NCI-H774 (cell line): ENCODE measurements around the gene IGF1R.

Experiments
- DNase-seq: peaks from one replicate; lab custom pipeline; 2025; lab: John Stamatoyannopoulos, UW

Gene IGF1R

DNA sequence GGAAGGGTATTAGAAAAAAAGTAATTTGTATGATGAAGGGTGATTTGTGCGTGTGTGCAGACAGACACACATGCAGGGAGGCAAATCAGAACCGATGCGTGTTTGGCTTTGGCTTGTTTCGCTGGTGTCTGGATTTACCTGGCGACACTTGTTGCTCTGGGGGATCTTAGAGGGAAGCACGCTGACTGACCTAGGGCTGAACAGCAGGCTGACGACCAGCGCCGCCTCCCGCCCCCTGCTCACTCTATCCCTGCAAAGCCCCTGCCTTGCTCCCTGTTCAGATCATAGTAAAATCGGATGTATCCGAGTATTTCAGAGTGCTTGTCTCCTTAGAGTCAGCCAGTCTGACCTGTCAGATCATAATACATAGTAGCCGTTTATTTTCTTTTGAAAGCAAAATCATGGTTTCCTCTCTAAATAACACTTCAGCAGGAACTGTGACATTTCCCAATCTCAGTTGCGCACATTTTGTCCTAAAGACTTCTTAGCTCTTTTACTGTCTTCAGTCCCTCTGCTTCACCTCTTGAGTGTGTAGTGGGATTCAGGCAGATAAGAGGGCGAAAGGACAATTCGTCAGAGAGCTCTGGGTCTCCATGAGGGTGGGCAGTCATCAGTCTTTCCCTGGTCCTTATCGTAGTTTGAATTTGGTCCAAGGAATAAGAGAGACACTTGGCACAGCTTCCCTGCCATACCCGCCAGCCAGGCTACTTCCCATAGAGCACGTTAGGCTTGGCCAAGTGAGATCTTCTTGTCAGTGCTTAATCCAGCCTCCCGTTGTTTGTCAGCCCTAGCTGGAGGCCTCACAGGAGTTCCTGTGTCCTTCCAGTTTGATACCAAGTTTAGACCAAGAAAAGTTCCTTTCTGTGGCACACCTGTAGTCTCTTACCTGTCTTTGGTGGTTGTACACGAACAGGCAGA is 261.9 kb downstream of the IGF1R start:
- DNase-seq = no peak

DNA sequence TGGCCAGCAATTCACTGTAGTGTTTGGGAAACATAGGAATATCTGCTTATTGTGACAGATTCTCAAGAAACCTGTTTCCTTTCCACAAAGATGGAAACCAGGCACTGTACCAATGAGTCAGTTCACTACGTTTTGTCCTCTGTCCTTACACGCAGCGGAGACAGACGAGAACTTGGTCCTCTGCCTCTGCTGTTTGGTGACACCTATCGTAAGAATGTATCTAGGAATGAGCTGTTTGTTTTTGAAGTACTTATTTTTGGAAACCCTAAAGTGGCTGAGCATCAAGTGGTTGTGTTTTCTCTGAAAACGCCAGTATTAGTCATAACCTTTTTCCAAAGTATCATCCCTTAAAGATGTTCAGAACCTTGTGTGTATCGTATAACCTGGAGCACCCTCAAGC is 266.3 kb downstream of the IGF1R start:
- DNase-seq = no peak

DNA sequence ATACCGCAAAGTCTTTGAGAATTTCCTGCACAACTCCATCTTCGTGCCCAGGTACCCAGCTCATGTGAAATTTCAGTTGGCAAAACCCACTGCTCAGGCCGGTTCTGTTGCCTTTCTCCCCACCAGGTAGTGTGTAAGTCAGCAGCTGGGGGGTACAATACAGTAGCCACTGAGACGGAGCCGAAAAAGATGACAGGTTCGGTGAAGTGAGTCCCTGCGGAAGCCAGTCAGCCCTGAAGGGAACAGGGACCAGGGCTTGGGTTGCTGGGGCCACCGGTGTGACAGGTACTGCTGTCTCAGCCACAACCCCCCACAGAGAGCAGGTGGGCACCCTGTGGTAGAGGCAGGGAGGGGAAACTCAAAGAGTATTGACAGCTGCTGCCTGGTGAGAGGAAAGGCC is 268.5 kb downstream of the IGF1R start:
- no peak for DNase-seq

DNA sequence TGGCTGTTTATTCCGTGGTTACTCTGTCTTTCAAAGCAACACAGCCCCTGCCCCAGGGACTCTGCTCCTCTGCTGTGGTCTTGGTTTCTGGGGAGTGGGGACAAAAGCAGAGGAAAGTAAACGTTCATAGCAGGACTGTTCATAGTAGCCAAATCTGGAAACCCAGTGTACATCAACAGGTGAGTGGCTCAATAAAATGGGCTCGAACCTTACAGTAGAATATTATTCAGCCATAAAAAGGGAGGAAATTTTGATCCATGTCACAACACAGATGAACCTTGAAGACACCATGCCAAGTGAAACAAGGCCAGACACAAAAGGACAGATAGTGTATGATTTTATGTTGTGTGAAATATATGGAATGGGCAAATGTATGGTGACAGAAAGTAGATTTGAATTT is 269.1 kb downstream of the IGF1R start:
- no peak for DNase-seq

DNA sequence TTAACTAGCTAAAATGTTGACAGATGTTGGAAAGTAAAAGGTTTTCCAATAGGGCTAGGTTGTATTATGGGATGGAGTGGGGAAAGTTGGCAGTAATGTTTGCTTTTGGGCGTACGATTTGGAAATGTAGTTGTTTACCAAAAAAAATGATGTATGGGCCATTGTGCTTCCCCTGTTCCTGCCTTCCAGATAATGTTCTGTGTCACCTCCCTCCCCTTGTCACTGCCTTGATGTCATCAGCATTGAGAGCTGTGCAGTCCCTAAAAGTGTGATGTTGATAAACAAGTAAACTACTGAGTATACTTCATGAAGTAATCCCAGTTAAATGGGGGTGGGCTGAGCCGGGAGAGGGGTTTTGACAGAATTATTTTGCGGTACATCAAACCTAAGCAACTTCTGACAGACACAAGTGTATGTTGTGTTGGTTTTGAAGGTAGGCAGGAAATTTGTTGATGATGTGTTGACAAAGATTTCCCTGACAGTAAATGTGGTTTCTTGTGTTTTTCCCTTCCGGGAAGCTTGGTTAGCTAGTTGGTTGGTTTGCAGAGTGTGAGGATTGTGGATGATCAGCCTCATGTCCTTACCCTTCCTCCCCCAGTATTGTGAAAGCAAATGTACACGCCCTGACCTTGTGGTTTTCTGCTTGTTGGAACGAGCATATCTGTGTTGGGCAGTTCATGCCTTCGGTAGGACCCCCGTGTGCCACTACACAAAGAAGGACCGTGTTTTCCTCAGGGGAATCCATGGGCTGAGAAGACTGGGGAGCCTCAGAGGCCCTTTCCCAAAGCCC is 271.9 kb downstream of the IGF1R start:
- DNase-seq = no peak

DNA sequence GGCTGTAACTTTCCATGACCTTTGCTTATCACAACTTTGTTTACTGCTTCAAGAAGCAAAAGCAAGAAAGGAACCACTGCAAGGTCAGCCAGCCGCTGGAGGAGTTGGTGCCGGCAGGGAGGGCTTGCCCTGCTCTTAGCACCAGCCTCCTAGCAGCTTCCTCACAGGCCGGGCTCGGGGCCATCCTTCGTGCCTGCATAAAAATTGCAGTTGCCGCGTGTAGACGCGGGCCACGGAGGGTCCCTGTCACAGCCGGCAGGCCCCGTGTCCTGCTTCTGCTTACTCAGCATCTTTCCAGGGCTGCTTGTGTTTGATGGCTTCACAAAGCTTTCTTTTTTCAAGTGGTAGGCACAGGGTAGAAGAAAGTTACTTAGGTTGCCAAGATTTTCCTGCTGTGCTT is 274.8 kb downstream of the IGF1R start:
- no peak for DNase-seq

DNA sequence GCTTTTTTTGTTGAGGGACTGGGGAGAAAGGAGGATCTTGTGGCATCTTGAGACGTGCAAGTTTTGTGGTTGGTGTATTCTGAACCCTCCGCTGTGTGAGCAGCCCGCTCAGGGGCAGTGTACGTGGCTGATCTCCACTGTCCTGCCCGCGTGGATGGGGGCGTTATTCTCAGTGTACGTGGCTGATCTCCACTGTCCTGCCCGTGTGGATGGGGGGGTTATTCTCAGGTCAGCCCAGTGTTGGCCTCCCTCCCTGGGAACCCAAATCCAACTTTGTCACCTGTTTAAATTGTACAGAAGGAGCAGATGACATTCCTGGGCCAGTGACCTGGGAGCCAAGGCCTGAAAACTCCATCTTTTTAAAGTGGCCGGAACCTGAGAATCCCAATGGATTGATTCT is 275.2 kb downstream of the IGF1R start:
- no peak for DNase-seq

DNA sequence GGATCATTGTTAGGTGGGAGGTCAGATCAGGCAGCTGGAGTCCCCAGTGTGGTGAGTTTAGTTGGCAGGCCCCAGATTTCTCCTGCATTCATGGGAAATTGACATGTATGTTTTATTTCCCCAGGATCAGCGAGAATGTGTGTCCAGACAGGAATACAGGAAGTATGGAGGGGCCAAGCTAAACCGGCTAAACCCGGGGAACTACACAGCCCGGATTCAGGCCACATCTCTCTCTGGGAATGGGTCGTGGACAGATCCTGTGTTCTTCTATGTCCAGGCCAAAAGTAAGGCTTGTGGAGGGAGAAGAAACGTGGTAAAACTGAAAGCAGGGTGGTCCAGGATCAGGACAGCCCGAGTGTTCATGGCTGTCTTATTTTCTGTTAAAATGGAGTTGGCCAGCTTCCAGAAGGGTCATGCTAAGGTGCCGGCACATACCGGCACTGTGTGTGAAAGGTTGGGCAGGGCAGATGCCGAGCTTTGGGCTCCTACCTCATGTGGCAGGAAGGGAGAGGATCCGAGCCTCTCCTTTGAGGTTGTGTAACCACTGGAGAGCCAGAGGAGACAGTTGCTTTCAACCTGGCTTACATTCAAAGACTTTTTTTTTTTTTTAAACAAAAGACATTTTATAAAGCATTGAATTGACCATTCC is 276.2 kb downstream of the IGF1R start:
- DNase-seq = no peak

DNA sequence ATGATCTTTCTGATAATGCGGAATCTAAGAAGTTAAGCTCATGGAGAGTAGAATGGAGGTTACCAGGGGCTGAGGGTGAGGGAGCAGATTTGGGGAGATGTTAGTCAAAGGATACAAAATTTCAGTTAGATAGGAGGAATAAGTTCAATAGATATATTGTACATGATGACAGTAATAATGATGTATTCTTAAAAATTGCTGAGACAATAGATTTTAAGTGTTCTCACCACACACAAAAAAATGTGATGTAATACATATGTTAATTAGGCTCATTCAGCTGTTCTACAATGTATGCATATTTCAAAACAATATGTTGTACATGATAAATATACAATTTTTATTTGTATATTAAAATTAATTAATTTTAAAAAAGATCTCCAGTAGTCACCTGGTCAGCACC is 277.9 kb downstream of the IGF1R start:
- no peak for DNase-seq

DNA sequence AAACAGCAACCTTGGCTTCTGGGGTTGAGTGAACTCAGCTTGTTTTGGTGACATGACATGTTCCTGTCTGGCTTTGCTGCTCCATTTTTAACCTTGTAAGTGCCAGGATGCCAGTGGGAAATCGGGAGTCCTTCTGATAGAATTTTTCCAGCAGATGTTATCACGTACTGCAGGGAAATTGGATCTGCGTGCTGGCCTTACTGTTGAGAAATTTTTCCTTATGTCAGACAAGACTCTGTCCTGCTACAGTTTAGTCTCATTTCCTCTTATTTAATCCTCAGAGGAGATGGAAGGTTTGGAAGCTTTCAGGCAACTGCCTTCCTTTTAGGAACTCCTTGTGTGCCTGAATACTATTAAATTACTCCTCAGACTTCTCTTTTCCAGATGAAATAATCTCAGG is 278.7 kb downstream of the IGF1R start:
- no peak for DNase-seq

DNA sequence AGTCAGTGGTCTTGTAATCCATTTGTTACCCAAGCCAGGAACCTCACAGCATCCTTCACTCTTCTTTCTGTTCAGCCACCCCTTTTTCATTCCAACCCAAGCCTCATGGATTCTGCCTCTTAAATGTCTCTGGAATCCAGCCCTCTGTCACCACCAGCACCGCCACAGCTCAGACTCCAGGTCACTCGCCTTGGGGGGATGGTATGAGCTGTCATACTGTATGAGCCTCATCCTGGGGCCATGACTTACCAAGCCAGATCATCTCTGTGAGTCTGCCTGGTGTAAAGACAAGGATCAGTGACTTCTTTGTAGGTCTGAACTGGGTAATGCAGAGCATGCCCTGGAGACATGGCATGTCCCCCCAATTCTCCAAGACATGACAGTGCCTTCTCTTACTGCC is 279.7 kb downstream of the IGF1R start:
- DNase-seq = no peak

DNA sequence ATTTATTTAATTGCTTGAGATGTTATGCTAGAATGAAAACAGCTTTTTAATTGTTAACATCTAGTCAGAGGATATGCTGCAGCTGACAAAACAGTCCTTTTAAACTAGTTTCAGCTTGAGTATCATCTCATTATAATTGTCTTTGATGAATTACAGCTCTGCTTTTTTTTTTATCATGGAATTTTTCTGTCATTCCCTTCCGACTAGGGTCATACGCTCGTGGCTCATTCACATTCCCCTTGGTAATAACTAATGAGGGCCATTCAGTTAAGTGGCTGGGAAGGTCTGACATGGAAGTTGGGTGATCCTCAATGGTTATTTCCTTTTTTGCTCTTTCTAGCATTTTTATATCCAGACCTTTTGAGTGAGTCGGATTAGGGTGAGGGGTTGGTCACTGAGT is 282.2 kb downstream of the IGF1R start:
- no peak for DNase-seq

DNA sequence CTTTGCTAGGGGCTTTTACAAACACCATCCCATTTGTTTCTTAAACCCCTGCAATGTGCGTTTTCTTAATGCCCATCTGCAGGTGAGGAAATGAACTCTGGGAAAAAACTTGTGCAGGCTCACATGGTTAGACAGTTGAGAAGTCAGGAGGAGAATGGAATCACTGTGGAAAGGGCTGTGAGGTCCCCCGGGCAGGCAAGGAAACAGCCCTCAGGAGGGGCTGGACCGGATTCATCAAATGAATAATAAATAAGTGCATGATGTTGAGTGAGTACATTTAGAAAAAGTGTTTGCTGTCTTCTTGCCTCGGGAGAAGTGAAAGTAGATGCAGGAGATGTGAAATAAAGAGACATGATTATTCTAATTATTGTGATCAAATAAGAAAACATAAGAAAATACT is 282.7 kb downstream of the IGF1R start:
- no peak for DNase-seq

DNA sequence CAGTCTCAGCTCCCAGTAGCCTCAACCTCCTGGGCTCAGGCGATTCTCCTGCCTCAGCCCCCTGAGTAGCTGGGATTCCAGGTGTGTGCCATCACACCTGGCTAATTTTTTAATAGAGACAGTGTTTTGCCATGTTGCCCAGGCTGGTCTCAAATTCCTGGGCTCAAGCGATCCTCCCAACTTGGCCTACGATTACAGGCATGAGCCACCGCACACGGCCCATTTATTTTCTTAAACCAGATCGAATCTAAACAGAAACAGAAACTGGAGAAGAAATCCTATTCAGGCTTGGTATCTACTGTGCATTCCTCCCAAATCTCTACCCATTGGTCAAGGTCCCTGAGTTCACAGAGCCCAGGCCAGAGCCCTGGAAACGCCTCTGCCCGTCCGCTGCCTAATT is 285.1 kb downstream of the IGF1R start:
- no peak for DNase-seq

DNA sequence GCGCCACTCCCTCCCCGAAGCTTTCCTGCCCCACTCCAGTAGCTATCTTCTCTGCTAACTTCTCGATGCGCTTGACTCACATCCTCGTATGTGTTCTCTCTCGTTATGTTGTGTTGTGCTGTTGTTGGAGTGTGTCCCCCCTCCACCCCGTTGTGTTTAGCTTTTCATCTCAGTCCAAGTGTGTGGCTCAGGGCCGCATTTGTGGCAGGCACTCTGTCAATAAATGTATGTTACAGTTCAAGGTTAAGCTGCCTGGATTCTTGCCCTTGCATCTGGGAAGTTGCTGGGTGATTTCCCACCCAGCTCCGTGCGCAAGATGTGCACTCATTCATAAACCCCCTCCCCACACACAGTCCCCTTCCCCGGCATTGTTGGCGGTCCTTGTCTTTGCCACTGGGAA is 287.4 kb downstream of the IGF1R start:
- no peak for DNase-seq

DNA sequence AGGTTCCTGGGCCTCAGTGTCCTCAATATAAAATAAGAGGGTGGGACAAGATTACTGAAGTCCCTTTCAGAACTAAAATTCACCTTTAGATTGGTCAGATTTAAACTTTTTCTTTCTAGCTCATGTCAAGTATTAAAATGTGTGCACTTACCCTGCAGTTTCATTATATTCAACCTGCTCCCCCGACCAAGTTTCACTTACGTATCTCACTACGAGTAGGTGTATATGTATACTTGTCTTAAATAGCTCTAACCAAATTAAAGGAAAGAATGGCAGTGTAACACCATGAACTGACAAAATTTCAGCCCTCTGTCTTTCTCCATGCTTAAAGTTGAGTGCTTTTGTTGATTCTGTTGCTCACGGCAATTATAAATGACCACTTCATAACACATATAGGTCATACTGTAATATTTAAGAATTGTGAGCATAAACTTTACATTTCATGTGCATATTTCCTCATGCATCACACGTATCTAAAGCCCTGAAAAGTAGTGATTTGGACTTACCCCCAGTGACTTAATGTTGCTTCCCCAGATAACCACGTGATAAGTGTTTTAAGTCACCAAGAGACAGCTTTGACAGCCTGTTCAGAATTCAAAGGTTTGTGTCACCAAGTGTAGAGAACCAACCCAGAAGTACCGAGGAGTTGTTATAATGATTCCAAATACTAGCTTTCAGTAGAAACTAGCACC is 289.2 kb downstream of the IGF1R start:
- DNase-seq = no peak

DNA sequence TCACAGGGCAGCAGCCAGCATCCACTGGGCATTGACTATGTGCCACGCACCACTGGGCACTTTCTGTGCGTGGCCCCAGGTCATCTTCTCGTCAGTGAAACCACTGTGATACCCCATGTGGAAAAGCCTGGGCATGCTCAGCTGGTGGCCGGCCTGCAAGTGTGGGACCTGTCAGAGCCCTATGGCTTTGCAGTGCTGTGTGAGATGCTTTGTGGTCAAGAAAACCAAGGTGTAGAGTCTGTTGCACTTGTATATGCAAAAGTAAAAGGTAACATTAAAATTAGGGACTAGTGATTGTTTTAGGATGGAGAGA is 289.7 kb downstream of the IGF1R start:
- no peak for DNase-seq

DNA sequence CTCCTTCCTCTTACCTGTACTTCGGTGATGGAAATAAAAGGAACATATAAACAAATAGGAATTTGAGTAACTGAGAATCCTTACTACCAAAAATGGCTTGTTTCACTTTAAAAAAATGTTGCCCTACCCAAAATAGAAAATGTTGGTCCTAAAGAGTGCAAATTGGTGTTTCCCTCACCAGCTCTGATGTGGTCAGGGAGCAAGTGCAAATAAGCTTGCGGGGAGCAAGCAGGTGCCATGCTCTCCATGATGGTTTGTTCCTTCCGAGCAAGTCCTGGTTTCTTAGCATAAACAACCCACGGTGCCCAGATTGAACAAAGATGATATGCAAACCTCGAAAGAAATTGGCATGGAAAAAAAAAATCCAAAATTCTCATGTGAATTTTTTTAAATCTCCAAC is 290.5 kb downstream of the IGF1R start:
- no peak for DNase-seq

DNA sequence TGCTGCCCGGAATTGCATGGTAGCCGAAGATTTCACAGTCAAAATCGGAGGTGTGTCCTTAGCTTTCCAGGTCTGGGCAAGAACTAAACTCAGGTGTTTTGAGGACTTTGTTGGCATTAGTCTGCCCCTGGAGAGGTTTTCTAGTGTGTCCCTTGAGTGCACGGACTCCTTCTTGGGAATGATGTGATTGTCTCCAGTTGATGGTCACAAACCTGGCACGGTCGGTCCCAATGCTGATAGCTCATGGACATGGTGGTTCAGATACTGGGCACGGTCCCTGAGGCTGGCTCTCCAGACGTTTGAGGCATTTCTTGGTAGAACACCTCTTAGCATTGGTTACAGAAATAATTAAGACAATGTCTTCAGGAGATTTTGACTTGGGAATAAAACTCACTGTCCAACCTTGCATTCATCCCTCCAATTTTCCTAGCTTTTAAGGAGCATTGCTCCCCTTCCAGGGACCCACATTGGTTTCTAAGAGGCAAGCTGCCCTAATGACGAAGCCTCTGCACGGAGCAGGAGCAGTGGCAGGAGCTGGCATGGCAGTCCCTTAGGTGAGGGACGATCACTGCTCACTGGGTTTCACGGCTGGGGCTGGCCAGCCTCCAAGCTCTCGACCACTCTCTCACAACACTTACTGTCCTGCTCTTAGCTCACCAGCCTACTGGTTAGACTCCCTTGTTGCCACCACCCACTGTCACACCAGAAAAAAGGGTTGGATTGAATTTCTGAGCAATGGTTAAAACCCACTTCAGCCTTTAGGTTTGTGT is 291.2 kb downstream of the IGF1R start:
- no peak for DNase-seq

DNA sequence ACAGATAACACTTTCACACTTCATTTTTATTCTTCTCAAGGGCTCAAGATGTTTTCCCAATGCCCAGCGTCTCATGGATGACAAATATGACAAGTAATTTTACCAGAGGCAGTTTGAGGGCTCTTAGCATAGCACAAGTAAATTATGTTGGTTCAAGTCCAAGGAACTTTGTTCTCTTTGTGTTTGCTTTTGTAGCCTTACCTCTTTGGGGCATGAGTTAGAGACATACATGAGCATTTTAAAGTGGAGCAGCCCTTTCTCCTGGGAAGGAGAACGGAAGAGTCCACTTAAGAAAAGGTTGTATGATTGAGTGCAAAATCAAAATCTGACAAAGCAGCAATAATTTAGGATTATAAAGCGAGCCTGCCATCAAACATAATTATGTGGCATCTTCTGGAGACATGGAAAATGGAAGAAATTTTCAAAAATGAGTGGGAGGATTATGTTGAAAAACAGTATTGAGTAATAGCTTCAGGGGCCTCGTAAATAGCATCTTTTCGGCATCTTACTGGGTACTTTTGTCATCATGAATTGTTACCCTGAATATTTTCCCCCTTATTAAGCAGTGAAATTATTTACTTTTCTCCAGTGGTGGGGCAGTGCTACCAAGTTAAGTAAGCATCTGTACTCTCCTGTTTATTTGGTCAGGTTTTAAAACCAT is 293.4 kb downstream of the IGF1R start:
- no peak for DNase-seq

DNA sequence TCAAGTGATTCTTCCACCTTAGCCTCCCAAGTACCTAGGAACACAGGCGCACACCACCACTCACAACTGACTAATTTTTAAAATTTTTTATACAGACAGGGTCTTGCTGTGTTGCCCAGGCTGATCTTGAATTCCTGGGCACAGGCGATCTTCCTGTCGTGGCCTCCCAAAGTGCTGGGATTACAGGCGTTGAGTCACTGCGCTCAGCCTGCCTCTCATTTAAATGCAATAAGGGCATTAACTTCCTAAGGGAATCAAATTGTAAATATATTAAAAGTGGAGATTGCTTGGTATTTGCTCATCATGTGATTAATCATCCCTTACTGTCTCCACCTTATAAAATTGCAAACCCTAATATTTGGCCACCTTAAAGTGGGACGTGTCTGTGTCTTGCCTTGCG is 294.1 kb downstream of the IGF1R start:
- no peak for DNase-seq
